HUDEP-2 (cell line): ENCODE data around the gene IL17C.
"Not testable (repeated sequence)": the region's sequence is repeated elsewhere in the genome, so short reads cannot be mapped to it uniquely, and the experiment has no call there.

ENCODE experiments used
- DNase-seq, 76 experiments: peaks; one replicate each; lab custom pipeline; 2025; ENCODE audit not compliant: unreplicated experiment in 76 of 76; lab: John Stamatoyannopoulos, UW

IL17C gene

DNA sequence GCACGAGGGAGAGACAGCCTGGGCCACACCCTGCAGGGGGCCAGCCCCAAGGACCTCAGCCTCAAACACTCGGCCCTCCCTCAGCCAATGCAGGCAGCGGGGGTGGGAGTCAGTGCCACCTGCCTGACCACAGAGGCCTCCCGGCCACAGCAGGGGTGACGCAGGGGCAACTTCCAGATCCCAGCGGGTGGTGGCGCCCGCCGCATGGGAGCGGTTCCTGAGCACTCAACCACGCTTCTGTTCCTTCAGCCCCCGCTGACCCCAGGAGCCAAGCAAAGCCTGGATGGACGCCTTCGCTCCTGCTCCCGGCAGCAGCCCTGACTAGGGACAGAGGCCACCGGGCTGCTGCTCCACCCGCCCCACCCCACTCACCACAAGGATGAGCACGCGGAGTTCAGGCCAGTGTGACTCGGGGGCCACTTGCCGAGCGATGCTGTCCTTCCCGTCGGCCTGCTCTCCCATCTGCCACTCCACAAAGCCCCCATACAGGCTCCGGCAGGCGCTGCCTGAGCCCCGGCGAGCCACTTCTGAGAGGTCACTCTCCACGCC lies 17.4 kb downstream of the IL17C start:
- no peak for DNase-seq

DNA sequence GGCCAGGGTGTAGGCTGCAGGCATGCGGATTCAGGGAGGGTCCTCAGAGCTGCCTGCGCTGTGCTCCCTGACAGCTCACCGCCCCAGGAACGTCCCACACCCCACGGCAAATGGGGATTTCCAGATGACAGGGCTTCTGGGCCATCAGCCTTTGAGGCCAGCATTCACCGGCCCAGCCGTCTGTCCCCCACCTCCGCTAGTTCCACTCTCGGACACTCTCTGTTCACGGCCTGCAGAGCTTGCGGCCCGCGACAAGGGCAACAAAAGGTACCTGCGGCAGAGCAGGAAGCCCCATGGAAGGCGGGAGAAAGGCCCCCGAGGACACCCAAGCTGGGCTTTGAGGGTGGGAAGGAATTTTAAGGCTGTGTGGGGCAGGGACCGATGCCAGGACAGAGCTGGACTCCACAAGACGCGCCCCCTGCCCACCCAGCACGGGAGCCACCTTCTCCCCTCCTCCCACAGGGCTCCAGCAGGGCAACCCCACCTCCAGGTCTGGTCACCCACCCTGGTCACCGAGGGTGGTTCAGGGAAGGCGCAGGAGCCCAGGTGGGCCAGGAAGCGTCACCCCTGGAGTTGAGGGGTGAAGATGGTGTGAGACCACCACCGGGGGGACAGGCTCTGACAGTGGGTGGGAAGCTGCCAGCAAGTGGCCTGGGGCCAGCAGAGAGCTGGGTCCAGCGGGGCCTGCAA lies 18.1 kb downstream of the IL17C start:
- DNase-seq = no peak

DNA sequence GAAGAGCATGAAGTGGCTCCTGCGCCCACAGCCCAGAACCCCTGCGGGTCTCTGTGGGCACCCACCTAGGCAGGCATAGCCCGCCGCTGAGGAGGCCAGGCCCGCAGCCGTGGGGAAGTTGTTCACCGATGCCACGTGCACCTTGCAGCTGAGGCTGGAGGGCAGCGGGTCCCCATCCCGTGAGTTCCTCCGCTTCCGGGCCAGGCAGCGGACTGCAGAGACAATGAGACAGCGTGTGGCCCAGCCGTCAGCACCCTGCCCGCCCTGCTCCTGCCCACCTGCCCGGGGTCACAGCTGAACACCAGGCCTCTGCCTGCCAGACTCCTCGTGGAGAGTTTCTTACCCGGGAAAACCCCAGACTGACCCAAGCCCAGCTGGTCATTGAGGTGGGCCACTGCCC lies 19.0 kb downstream of the IL17C start:
- no peak for DNase-seq

DNA sequence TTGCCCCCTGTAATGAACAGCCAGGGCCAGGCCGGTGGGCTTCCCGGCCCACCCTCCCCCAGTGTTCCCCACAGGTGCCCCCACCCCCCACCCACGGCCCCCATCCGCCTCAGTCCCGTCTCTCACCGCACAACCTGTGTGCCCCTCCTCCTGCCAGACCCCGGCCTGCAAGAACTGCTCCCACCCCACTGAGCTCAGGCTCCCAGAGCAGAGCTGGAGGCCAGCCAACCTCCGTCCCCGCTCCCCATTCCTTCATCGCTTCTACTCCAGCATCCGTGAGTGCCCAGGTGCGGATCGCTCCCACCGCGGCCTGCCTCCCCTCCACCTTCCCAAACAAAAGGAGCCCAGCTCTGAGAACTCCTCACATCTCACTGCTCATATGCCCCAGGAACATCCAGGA lies 20.3 kb downstream of the IL17C start:
- no peak for DNase-seq

DNA sequence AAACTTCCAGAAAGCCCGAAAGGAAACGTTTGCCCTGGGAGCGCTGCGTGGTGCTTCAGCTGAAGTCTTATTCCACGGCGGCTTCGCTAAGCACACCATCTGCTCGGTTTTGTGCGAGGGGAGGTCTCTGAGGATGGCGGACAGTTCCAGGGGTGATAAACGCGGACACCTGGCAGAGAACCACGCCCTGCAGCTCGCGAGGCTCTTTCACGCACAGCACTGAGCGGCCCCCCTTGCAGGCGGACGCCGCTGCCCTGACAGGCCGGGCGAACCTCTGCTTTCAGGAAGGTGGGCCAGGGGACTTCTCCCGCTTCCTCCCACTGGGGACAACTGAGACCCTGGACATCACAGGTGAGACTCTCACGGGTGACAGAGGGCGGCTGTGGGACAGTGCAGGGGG lies 20.8 kb downstream of the IL17C start:
- DNase-seq = no peak

DNA sequence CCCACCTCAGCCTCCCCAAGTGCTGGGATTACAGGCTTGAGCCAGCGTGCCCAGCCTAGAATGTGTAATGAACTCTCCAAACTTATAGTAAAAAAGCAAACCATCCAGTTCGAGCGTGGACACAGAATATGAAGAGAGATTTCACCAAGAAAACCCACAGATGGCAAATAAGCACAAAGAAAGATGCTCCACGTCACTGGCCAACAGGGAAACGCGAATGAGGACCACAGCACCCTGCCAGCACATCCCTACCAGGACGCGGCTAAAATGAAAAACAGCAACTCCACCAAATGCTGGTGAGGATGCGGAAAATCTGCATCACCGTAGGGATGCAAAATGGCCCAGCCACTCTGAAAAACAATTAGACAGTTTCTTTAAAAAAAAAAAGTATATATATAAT lies 23.1 kb downstream of the IL17C start:
- no peak for DNase-seq

DNA sequence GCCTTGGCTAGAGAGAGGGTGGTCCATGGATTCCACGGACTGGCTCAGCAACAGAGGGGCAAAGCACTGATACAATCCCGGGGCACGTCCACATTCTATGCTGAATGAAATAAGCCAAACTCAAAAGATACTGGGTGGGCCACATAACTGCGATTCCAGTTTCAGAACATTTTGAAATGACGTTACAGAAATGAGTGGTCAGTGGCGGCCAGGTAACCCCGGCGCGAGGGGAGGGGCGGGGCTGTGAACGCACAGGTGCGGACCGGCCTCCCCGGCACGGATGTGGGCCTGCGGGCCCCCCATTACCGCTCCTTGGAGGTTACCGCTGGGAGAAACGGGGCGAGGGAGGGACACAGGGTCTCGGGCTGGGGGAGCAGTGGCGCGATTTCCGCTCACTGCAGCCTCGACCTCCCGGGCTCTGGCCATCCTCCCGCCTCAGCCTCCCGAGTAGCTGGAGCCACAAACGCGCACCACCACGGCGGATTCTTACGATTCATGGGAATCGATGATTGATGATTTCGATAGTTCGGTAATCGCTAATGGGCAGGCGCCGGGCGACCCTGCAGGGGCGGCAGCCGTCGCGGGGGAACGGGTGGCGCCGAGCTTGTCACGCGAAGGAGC lies 24.0 kb downstream of the IL17C start:
- no peak for DNase-seq

DNA sequence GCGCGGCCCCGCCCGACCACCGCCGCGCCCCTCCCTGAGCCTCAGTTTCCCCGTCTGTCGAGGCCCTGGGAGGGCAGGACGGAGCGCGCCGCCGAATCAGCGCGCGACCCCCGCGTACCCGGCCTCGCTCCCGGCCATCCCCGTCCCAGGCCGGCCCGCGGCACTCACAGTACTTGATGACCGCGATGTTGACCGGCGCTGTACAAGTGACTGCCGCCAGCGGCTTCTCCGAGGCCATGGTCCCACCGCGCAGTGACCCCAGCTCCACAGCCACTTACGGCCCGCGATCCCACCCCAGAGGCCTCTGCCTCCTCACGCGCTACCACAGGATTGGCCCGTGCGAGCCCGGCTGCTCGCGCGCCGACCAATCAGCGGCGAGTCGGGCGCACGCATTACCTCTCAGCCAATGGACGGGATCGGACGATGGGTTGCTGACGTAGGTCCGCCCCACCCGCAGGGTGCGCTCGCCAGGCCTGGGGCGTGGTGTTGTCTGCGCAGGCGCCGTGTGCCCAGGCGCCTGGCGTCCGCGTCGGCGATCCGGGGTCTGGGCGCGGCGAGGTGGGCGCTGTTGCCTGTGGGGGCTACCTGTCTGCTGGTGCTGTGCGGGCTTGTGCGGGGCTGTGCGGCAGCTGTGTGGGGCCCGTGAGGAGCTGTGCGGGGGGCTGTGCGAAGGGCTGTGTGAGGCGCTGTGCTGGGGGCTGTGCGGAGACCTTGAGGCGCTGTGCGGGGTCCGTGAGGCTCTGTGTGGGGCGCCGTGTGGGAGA lies 24.7 kb downstream of the IL17C start, which contains the start of gene MVD:
Gene MVD (minus strand): TSS at position 249 of the 764 bp plus-strand sequence. CDS start 11 bp downstream, at position 238.
- DNase-seq = peak in 75 of 76 experiments; percentile 34 to 97 (median 94)

DNA sequence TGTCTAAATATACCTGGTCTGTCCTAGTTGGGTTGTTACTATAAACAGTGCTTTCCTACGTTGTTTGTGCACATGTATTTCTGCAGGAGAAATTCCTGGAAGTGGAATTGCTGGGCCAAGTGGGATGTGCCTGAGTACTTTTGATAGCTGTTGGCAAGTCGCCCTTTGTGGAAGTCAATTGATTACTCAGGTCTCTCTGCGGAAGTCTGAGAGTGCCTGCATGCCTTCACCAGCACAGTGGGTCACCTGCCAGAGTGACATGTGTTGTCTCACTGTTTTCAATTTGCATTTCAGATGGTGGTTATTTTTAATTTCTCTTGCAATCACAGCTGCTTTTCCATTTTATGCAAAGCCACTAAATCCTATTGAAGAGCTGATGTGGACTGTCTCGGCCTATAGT lies 26.8 kb downstream of the IL17C start:
- no peak for DNase-seq

DNA sequence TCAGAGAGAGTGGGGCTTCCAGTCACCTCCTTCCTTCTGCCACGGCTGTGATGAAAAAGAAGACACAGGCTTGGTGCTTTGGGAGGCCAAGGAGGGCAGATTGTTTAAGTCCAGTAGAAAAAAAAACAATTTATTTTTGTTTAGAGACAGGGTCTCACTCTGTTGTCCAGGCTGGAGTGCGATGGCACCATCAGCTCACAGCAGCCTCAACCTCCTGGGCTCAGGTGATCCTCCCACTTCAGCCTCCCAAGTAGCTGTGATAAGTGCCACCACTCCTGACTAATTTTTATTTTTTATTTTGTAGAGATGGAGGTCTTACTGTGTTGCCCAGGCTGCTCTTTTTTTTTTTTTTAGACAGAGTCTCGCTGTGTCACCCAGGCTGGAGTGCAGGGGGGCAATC lies 27.2 kb downstream of the IL17C start:
- DNase-seq = no peak

DNA sequence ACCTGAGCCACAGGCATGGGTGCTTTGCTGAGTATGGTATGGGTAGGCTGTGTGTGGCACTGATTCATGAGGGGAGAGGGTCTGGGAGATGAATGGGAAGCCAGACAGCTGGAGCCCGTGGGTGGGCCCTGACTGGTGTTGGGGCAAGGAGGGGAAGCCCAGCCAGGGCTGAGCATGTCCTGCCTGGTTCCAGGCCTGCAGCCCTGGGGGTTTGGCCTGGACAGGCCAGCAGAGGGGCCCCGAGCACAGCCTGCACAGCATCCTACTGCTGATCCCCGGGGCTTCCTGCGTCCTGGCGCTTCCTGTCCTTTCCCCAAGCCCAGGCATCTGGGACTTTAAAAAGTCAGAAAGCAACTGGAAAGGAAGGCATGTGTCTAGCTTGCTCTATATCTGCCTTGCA lies 29.1 kb downstream of the IL17C start:
- DNase-seq = no peak

DNA sequence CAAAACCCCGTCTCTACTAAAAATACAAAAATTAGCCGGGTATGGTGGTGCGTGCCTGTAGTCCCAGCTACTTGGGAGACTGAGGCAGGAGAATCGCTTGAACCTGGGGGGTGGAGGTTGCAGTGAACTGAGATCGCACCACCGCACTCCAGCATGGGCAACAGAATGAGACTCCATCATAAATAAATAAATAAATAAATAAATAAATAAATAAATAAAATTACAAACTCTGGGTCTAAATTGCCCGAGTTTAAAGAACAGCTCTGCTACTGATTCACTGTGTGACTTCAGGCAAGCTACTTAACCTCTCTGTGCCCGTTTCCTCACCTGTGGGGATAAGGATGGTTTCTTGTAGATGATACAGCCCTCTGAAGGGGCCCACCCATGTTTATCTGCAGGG lies 31.1 kb downstream of the IL17C start:
- DNase-seq = not testable (repeated sequence)

DNA sequence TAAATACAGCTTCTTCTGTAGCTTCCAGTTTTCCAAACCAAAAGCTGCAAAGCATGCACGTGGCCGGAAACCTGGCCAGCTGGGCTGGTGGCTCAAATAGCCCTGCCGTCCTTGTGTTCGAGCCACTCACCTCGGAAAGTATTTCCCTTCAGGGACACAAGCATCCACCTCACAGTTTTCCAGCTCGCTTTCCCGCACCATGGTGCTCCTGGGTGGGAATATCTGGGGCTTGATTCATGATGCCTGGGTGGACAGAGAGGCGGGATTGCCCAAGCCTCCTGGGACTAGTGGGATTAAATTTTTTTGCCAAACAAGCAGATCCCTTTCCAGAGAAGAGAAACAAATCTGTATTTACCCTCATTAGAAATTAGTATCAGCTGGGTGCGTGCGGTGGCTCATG lies 31.6 kb downstream of the IL17C start:
- DNase-seq = no peak

DNA sequence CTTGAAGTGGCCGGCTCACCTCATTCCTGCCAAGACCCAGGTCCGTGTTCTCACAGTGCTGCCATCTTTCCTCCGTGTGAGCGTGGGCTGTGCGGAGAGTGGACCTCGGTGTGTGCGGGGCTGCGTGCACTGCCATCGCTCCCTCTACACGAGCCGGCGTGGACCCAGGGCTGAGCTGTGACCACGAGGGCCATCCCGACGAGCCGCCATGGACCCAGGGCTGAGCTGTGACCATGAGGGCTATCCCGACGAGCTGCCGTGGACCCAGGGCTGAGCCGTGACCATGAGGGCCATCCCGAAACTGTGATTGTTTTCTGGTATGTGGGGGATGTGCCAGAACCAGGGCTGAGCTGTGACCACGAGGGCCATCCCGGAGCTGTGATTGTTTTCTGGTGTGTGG lies 33.4 kb downstream of the IL17C start:
- no peak for DNase-seq

DNA sequence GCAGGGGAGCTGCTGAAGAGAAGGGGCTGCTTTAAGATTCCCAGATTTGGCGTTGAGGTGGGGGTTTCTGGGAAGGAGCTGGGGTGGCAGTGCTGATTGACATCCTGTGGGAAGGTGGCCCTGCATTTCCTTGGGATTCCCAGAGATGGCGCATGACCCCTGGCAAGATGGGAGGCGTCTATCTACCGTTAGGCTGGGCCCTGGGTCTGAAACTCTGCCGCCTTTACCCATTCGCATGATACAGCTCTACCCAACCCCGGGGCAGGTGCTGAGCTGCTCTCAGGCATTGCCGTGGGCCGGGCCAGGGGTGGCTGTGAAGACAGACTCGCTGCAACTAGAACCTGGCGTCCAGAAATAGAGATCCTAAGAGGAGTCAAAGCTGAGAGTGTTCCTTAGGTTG lies 34.4 kb downstream of the IL17C start:
- peak in 1 of 76 experiments; percentile 13 for DNase-seq

DNA sequence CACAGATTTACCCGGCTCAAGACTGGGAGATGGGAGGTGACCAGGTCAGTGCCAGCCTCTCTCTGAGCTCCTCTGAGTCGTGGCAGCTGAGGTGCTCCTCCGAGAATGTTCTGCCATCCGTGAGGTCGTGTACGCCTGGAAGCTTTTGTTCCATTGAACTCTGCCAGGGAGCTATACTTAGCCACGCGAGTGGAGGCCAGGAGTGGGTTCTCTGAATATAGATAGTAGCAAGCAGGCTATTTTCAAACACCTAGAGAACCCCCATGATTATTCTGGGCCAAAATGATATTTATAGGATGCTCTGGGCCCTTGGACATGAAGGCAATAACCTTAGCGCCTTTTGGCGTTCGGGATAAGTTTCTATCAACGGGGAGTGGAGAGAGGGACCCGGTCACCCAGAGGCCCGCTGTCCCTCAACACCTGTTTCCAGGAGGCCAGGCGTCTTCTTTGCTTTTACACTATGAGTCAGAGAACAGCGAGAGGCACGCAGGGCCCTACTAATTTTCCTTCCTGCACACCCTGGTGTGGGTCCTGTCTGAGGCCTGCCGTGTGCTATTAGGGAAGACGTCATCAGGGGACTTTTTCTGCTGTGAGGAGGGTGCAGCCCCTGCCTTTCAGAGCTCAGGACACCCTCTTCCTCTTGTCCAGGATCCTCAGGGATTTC lies 35.5 kb downstream of the IL17C start:
- DNase-seq = no peak

DNA sequence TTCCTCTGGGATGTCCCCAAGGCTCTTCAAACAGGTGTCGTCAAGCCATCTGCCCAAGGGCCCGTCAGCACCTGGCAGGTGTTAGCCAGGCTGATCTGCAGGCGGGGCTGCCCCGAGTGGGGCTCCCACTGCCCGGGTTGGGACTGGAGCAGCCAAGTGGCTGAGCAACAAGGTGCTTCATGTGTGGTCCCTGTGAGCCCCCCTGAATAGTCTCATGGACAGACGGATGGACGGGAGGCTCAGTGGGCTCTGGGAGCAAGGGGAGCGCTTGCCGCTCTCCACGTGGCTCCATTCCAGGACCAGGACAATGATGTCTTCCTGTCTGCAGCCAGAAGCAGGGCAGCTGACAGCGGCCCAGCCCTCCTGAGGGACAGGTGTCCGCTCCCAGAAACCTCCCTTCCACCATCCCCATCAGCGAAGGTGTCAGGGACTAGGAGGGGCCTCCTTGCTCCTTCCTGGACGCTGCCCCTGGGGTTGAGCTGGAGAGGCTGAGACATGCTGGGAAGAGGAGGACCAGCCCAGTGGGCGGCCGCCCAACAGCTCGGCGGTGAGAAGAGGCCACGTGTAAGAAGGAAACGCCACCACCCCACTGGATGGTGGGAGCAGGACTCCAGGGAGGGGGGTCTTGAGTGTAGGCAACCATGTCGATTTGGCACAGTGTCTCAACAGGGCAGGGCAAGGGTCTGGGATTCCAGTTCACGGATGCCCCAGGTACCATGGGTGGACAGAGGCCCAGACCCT lies 38.3 kb downstream of the IL17C start:
- DNase-seq = no peak

DNA sequence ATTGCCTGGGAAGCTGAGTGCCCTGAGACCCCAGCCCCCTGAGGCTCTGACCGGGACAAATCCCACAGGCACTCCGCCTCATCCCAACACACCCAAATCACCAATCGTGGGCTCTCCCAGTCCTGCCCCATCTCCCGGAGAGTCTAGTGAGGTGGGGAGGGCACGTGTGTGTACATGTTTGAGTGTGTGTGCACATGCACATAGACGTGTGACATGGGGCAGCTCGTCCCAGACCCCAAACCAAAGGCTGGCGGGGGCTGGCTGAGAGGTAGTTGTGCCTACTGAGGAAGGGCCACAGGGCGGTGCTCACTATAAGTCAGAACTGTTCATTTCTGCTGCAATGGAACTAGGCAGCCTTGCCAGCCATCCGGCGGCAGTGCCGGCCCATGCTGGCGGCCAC lies 39.3 kb downstream of the IL17C start:
- DNase-seq = no peak

DNA sequence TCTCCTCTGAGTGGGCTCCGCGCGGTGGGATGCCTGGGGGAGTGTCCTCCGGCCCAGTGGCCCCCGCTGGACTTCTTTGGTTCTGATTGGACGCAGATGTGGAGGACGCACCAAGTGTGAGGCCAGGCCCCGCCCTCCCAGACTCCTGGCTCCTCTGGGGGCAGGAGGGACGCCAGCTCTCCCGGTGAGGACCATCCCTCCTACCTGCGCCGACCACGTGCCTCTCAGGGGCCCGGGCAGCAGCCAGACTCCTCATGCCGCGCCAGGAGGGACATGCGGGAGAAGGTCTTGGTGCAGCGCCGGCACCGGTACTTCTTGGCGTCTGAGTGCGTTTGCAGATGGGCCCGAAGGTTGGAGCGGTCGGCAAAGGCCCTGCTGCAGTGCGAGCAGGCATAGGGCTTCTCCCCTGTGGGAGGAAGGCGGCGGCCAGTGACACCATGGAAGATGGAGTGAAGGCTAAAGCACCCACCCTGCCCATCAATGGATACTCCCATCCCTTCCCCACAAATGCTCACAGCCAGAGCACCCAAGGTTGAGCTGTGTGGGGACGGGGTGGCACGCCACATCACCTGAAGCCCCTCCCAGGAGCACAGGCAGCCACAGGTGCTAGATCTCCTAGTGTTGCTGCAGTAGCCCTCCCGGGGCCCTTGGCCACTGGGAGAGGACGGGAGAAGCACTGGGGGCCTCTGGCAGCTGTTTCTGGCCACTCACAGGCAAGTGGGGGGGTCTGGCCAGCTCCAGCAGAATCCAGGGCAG lies 40.0 kb downstream of the IL17C start:
- DNase-seq = no peak
